Activated naive CD8-positive, alpha-beta T cell (primary cell): ENCODE results near the gene SNTG2.

Experiments
- H3K27ac Mint-ChIP-seq: one replicate; pipeline ENCODE4 v1.8.0; 2021; ENCODE audit warnings: mixed read lengths
- H3K27me3 Mint-ChIP-seq: one replicate; pipeline ENCODE4 v1.8.0; 2021; ENCODE audit warnings: mixed read lengths
- H3K36me3 Mint-ChIP-seq: one replicate; pipeline ENCODE4 v1.8.0; 2021; ENCODE audit warnings: mixed read lengths
- H3K4me1 Mint-ChIP-seq: one replicate; pipeline ENCODE4 v1.8.0; 2021; ENCODE audit warnings: low read depth, mixed read lengths
- H3K4me3 Mint-ChIP-seq: one replicate; pipeline ENCODE4 v1.8.0; 2021; ENCODE audit warnings: mild to moderate bottlenecking, mixed read lengths
- H3K9me3 Mint-ChIP-seq: one replicate; pipeline ENCODE4 v1.8.0; 2021; ENCODE audit warnings: low read depth, mixed read lengths

The SNTG2 gene

DNA sequence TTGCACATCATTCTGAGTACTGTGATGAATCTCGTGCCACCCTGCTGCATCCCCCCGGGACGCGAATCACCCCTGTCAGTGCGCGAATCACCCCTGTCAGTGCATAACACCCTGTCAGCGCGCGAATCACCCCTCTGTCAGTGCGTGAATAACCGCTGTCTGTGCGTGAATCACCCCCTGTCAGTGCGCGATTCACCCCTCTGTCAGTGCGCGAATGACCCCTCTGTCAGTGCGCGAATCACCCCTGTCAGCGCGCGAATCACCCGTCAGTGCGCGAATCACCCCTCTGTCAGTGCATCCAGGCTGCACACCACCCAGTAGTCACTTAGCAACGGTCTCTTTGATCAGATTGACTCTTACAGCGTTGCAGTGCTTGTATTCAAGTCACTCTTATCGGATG lies 328.2 kb downstream of the SNTG2 start:
- H3K27me3 Mint-ChIP-seq = no peaks in the 10 kb centered on the region
- H3K4me1 Mint-ChIP-seq = no peaks in the 10 kb centered on the region
- H3K27ac Mint-ChIP-seq = no peak overlapping the region
- peaks cover 23% of the 10 kb centered on the region for H3K36me3 Mint-ChIP-seq
- peaks cover 23% of the 10 kb centered on the region for H3K9me3 Mint-ChIP-seq
- H3K4me3 Mint-ChIP-seq = no peak overlapping the region

DNA sequence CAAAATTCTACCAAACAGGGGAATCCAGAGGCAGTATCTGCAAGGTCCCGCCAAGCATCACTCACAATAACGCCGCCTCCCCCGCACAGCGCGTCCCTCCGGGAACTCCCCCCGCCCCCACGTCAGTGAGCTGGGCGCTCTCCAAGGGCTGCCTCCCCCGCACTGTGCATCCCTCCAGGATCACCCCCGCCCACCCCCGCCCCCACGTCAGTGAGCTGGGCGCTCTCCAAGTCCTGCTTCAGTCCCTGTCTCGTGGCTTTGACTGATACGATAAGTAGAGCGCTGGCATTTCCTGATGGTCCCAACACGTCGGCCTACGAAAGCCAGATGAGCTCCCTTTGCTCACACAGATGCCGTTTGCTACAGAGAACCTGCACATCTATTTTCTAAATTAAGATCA lies 331.9 kb downstream of the SNTG2 start:
- Mint-ChIP-seq H3K9me3 (no peaks in the 10 kb centered on the region), H3K27ac (no peak overlapping the region), H3K36me3 (peaks cover 9% of the 10 kb centered on the region), H3K27me3 (no peaks in the 10 kb centered on the region), H3K4me1 (no peaks in the 10 kb centered on the region), H3K4me3 (no peak overlapping the region)

DNA sequence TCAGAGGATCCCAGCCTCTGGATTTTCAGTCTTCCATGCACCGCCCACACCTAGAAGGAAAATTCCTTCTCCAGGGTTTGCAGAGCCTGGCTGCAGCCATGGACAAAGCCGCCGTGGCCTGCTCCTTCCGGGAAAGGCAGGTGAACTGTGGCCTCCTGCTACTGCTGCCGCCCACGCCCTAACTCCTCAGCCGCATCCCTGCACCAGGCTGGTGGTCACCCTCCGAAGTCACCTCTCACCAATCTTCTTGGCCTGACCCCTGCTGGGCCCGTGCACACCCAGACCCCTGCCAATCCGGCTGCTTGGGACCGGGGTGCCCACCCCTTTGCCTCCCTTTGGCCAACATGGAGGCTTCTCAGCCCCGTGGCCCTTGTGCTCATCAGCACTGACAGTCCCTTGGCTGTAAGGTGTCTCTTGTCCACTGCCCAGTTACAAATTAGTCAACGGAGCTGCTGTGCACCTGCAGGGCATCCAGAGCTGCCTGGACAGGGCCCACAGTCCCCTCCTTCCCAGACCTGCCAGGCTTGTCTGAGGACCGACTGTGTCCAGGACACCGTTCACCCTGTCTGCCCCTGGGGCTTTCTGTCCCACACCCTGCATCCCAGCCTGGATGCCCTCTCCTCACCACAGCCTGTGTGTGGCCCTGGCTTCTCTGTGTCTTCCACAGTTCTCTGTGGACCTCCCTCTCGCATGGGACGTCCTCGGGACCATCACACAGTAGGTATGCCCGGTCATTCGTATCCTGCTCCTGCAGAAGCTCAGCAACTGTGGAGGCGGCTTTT lies 332.6 kb downstream of the SNTG2 start:
- no peaks in the 10 kb centered on the region for H3K9me3 Mint-ChIP-seq
- H3K27ac Mint-ChIP-seq = no peak overlapping the region
- H3K4me1 Mint-ChIP-seq = no peaks in the 10 kb centered on the region
- no peaks in the 10 kb centered on the region for H3K27me3 Mint-ChIP-seq
- H3K36me3 Mint-ChIP-seq = peaks cover 10% of the 10 kb centered on the region
- no peak overlapping the region for H3K4me3 Mint-ChIP-seq

DNA sequence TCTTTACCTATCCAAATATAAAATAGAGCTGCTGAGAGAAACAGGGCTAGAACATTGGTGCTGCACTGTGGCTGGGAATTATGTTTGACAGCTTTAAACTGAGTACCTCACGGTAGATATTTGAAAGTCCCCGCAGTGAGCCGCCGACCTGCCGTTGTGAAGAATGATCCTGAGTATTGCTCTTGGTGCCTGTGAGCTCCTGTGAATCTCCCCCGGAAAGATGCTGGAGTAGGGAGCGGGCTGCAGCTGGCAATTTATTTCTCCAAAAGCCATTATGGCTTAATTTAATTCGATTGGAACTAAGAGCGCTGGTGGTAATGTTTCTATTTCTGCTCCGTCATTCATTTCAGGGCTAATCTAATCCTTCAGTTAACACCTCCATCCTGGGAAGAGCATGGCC lies 333.2 kb downstream of the SNTG2 start:
- Mint-ChIP-seq H3K4me3 (no peak overlapping the region), H3K27ac (no peak overlapping the region), H3K4me1 (no peaks in the 10 kb centered on the region), H3K36me3 (peaks cover 13% of the 10 kb centered on the region), H3K27me3 (no peaks in the 10 kb centered on the region), H3K9me3 (no peaks in the 10 kb centered on the region)

DNA sequence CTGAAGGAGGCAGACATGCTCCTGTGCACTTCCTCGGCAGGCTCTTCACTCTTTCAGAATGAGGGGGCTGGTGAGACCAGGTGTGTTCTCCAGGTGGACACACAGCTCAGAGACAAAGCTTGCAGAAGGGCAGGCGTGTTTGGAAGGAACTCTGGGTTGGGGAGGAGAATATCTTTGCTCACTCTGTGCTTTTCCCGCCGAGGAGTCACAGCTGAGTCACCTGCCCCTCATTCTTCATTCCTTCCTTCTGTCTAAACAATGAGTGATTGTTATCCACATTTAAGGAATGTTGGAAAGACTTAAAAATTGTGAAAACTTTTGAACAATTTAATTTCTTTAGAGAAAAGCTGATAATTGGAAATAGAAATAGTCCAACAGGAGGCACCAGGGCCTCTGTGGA lies 336.3 kb downstream of the SNTG2 start:
- Mint-ChIP-seq H3K4me1 (no peaks in the 10 kb centered on the region), H3K27ac (no peak overlapping the region), H3K36me3 (peaks cover 15% of the 10 kb centered on the region), H3K27me3 (no peaks in the 10 kb centered on the region), H3K4me3 (no peak overlapping the region), H3K9me3 (peaks cover 3% of the 10 kb centered on the region)

DNA sequence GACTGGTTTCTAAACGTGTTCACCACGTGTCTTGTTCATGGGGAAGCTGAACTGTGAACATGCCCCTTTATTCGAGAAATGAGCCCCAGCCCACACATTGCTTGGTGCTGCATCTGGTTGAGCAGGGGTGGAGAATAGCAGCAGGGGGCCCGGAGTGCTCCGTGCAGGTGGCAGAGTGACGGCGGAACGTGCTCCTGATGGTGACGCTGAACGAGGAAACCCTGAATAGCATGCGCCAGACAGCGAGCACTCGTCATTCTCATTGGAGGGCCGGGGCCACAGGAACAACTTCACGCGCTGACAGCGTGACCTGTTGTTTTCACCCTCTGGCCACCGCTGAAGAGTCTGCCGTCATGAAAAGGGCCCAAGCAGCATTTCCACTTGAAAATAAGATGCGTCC lies 336.8 kb downstream of the SNTG2 start:
- H3K36me3 Mint-ChIP-seq = peaks cover 13% of the 10 kb centered on the region

DNA sequence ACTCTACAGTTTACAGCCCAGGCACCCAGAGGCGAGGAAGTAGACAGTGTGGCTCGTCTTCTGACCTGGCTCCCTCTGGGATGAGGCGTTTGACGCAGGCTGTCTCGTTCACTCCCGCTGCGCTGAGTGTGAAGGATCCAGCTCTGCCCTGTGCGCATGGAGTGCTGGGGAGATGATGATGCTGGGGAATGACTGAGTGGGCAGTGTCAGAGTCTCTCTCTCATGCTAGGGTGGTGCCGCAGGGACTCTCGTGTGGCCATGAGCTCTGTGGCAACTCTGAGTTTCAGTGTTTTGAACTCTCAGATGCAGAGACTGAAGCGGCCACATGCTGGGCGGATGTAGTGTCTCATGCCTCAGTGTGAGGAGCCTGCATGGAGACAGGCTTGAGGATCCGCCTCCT lies 344.3 kb downstream of the SNTG2 start:
- Mint-ChIP-seq H3K4me1 (no peaks in the 10 kb centered on the region), H3K4me3 (no peak overlapping the region), H3K27me3 (peaks cover 1% of the 10 kb centered on the region), H3K27ac (no peak overlapping the region), H3K9me3 (peaks cover 10% of the 10 kb centered on the region), H3K36me3 (peaks cover 7% of the 10 kb centered on the region)

More for the DNA sequence above, 336.8 kb downstream of the SNTG2 start:
- H3K9me3 Mint-ChIP-seq = peaks cover 7% of the 10 kb centered on the region
- no peaks in the 10 kb centered on the region for H3K4me1 Mint-ChIP-seq
- H3K27ac Mint-ChIP-seq = no peak overlapping the region
- H3K4me3 Mint-ChIP-seq = no peak overlapping the region
- H3K27me3 Mint-ChIP-seq = no peaks in the 10 kb centered on the region

DNA sequence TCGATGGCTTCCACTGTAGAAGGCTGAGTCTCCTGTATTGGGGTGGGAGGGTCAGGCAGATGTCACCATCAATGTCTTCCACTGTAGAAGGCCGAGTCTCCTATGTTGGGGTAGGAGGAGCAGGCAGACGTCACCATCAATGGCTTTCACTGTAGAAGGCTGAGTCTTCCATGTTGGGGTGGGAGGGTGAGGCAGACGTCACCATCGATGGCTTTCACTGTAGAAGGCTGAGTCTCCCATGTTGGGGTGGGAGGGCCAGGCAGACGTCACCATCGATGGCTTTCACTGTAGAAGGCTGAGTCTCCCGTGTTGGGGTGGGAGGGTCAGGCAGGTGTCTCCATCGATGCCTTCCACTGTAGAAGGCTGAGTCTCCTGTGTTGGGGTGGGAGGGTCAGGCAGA lies 345.1 kb downstream of the SNTG2 start:
- Mint-ChIP-seq H3K4me3 (no peak overlapping the region), H3K9me3 (peaks cover 10% of the 10 kb centered on the region), H3K36me3 (peaks cover 11% of the 10 kb centered on the region), H3K27me3 (peaks cover 1% of the 10 kb centered on the region), H3K27ac (no peak overlapping the region), H3K4me1 (no peaks in the 10 kb centered on the region)

DNA sequence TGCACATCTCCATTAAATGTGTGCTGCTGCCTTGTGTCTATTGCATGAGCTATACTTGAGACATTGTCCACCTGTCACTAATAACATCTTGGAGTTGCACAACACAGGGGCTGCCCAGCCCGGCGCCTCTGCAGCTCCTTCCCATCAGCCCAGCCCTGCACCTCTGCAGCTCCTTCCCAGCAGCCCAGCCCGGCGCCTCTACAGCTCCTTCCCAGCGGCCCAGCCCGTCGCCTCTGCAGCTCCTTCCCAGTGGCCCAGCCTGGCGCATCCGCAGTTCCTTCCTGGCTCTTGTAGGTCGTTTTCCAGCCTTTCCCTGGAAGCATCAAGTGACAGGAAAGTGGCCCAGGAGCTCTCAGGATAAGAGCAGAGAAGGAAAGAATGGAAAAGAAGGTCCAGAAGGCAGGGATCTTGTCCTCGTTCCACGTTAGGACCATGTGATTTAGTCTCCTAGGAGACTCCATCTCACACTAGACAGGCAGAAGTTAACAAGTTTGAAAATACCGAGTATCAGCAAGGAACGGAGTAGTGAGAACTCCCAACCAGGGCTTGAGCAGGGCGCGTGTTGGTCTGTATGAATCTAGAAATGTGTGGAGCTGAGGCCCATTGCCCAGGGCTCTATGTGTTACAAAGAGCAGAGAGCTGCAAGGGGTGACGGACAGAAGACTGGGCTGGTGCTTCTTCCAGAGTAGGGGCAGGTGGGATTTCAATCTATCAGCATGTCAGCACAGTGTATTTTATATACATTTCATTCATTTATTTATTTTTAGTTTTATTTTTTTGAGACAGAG lies 346.9 kb downstream of the SNTG2 start:
- H3K4me3 Mint-ChIP-seq = no peak overlapping the region
- no peak overlapping the region for H3K27ac Mint-ChIP-seq
- peaks cover 1% of the 10 kb centered on the region for H3K4me1 Mint-ChIP-seq
- peaks cover under 1% of the 10 kb centered on the region for H3K27me3 Mint-ChIP-seq
- peaks cover 1% of the 10 kb centered on the region for H3K9me3 Mint-ChIP-seq
- peaks cover 8% of the 10 kb centered on the region for H3K36me3 Mint-ChIP-seq

DNA sequence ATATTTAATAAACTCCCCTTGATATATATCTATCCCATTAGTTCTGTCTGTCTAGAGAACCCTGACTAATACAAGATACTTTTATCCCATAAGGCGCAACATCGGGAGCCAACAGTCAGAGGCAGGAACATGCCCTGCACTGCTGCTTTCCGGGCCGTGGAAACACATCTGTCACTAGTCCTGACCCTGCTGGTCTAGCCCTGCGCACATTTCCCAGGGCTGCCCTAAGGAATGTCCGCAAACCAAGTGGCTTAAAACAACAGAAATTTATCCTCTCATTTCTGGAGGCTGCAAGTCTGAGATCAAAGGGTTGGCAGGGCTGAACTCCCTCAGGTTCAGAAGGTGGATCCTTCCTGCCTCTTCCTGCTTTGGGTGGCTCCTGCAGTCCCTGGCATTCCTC lies 348.4 kb downstream of the SNTG2 start:
- Mint-ChIP-seq H3K4me1 (peaks cover 8% of the 10 kb centered on the region), H3K27me3 (no peaks in the 10 kb centered on the region), H3K4me3 (no peak overlapping the region), H3K27ac (no peak overlapping the region), H3K36me3 (peaks cover 6% of the 10 kb centered on the region), H3K9me3 (no peaks in the 10 kb centered on the region)

DNA sequence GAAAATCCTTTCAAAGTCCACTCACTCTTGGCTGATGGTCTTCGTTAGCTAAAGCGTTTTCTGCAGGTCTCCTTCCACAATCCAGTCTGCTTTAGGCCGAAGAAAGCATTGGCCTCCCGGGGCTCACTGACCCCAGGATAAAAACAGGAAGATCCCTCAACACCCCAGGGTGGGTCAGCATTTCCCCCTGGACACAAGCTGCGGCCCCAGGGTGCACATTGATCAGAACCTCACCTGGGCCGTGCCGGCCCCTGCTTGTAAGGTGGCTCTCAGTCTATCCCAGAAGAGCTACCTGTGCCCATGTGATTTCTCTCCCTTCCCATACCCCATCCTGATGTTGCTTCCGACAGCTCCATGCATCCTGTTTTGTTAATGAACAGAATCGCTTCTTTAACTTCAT lies 349.6 kb downstream of the SNTG2 start:
- Mint-ChIP-seq H3K9me3 (no peaks in the 10 kb centered on the region), H3K36me3 (peaks cover 5% of the 10 kb centered on the region), H3K27me3 (no peaks in the 10 kb centered on the region), H3K4me3 (no peak overlapping the region), H3K4me1 (peaks cover 8% of the 10 kb centered on the region), H3K27ac (no peak overlapping the region)

DNA sequence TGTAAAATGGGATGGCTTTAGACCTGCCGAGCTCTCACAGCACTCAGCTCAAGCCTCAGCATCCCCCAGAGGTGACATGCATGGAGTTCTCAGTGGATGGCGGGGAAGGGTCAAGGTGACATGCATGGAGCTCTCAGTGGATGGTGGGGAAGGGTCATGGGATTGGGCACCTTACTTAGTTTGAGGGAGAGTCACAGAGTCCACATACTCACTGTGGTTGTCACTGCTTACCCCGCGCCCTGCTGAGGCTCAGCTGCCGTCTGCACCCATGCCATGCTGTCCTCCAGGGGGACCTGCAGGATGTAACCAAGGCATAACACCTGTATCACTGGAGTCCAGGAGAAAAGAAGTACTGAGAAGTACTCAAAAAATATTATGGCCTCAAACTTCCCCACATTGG lies 350.4 kb downstream of the SNTG2 start:
- H3K36me3 Mint-ChIP-seq = peaks cover 5% of the 10 kb centered on the region
- no peaks in the 10 kb centered on the region for H3K27me3 Mint-ChIP-seq
- H3K4me3 Mint-ChIP-seq = no peak overlapping the region
- H3K27ac Mint-ChIP-seq = no peak overlapping the region
- no peaks in the 10 kb centered on the region for H3K9me3 Mint-ChIP-seq
- peaks cover 8% of the 10 kb centered on the region for H3K4me1 Mint-ChIP-seq

DNA sequence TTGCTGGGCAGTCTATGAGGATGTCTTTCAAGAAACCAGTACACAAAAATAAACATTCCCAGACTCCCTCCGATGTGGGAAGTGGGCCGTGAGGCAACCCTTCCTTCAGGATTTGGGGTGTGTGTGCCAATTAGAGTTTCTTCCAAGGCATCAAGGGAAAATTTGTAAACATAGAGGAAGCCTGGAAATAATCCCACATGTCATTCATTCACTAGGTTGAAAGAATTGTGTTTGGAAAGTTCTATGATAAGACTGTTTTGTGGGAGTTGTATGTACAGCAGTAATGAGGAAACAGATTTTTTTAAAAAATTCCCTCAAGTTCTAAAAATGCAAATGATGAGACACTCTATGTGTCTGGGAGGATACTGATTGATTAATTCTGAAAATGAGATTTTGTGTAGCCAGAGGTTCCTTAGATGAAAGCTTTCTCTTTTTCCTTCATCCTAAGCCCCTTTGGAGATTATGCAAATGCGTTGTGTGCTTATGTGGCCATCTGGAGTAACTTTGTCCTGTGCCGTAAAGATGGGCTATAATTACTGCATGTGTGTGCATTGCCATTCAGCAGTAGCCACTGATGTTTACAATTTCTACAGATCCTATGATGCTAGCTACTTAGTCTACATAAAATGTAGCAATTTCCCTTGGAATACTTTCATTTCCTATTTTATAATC lies 354.8 kb downstream of the SNTG2 start:
- Mint-ChIP-seq H3K27ac (no peak overlapping the region), H3K27me3 (no peaks in the 10 kb centered on the region), H3K4me1 (peaks cover 8% of the 10 kb centered on the region), H3K4me3 (no peak overlapping the region), H3K9me3 (no peaks in the 10 kb centered on the region), H3K36me3 (peaks cover under 1% of the 10 kb centered on the region)

DNA sequence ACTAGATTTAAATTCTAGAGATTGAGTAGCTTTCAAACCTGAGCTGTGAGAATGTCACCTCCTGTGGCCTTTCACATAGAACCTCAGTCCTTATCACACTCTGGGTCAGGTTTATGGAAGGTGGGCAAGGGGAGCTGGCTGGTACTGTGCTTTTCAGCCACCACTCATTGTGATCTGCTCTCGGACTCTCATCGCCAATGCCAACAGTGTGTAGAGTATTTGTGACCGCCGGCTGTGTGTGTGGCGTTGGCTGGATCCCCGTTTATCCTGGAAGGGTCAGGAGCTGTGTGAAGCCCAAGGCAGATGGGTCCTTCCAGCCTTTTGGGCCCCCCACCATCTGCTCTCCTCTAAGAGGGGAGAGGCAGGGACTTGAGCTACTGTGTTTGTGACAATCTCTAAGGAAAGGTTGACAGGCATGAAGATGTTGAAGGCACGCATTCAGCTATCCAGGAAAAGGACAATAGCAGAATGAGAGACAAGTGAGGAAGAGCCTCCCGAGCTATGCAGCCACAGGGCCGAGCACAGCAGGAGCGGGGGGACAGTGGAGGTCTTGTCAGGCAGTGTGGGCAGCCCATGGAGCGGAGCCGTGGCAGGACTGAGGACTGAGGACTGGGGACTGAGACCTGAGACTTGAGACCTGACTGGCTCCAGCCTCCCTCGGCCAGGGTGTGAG lies 355.5 kb downstream of the SNTG2 start:
- Mint-ChIP-seq H3K27me3 (no peaks in the 10 kb centered on the region), H3K4me3 (no peak overlapping the region), H3K9me3 (no peaks in the 10 kb centered on the region), H3K27ac (no peak overlapping the region), H3K36me3 (no peaks in the 10 kb centered on the region), H3K4me1 (peaks cover 8% of the 10 kb centered on the region)
